ENCODE data around the gene HIRA. TPM values are rescaled to one million over a fixed set of nuclear protein-coding genes. Genes with fewer than 3 reads are reported as not detected.

The HIRA gene
- total RNA-seq, 4 donors from 2014 or later, result 63.8 to 139 (median 107) TPM

DNA sequence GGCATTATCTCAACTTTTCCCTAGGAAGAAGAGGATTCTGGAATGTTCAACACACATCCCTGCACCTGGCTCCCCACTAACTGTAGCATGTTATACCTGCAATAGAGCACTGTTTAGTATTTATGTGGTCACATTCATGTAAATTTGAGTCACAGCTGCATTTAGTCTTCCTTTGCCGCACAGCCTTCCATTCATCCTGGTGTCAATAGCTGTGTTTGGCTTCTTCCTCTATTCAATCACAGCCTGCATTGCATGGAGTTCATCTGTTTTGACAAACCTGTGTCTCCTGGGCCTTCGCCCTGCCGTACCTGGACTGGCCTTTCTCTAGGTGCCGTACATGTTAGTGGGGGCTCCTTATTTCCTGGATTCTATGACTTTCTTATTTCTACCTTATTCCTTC, 20.0 kb upstream of the HIRA start:
- Histone ChIP-seq H3K36me3 (peaks cover 31 to 44% of the 10 kb centered on the region in 2 donors), H3K27ac (no peak overlapping the region), H3K9me3 (no peaks in the 10 kb centered on the region), H3K4me1 (peaks cover 11% of the 10 kb centered on the region in 2 donors), H3K27me3 (no peaks in the 10 kb centered on the region), H3K4me3 (replicated peaks in 1 of 3) (no peak overlapping the region)
- intact Hi-C loops (cut with DNase I), result no loop called here
- no peak for DNase-seq
- TF ChIP-seq, protein P1, sequence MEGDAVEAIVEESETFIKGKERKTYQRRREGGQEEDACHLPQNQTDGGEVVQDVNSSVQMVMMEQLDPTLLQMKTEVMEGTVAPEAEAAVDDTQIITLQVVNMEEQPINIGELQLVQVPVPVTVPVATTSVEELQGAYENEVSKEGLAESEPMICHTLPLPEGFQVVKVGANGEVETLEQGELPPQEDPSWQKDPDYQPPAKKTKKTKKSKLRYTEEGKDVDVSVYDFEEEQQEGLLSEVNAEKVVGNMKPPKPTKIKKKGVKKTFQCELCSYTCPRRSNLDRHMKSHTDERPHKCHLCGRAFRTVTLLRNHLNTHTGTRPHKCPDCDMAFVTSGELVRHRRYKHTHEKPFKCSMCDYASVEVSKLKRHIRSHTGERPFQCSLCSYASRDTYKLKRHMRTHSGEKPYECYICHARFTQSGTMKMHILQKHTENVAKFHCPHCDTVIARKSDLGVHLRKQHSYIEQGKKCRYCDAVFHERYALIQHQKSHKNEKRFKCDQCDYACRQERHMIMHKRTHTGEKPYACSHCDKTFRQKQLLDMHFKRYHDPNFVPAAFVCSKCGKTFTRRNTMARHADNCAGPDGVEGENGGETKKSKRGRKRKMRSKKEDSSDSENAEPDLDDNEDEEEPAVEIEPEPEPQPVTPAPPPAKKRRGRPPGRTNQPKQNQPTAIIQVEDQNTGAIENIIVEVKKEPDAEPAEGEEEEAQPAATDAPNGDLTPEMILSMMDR (IDR thresholded peaks at IDR 0.05), result no peak
- no peak for TF ChIP-seq POLR2A (IDR thresholded peaks at IDR 0.05)
- WGBS, 2 donors, result 98 to 99% methylated on average over 4 of the region's 4 CpGs

DNA sequence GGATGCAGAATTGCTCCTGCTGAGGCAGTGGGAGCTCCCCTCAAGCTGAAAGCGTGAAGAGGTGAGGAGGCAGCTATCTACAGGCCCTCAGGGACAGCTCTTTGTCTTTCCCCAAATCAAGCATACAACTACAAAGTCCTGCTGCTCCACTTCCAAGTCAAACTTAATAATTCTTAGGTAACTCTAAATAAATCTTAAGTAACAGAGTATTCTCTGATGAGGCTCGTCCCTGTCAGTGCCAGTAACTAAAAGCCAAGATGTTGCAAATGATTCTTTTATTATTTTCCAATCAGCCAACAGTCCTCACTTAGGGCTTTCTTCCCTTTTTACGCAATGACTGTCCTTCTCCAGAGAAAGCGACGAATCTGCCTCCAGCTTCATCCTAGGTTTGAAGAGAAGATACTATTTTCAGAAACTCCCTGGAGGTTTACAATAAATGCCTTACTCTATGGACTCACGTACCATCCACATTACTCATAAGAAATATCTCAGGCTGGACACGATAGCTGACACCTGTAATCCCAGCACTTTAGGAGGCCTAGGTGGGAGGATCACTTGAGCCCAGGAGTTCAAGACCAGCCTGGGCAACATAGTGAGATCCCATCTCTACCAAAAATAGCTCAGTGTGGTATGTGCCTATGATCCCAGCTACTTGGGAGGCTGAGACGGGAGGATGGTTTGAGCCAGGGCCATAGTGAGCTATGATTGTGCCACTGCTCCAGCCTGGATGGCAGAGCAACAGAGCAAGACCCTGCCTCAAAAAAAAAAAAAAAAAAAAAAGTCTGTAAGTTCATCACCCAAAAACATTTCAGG, 19.0 kb upstream of the HIRA start:
- intact Hi-C loops (cut with DNase I), result no loop called here
- WGBS, 2 donors, result 86 to 88% methylated on average over 8 of the region's 8 CpGs

DNA sequence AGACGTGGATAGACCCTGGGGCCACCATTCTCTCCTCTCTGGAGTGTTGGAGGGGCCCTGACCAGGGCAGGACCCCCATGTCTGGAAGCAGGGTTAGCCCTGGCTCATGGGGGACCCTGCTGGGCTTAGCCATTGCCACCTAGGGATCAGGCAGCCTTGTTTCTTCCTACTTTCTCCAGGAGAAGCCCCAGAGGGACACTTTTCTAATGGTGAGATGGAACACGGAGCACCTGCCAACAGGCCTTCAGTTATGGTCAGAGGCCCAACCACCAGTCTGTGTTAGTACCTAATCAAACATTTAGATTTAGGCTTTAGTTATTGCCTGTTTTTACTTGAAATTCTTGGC, 17.9 kb upstream of the HIRA start:
- Histone ChIP-seq H3K27me3 (no peaks in the 10 kb centered on the region), H3K4me1 (peaks cover 22 to 29% of the 10 kb centered on the region in 2 donors), H3K4me3 (replicated peaks in 1 of 3) (no peak overlapping the region), H3K9me3 (no peaks in the 10 kb centered on the region), H3K27ac (no peak overlapping the region), H3K36me3 (peaks cover 10 to 22% of the 10 kb centered on the region in 2 donors)
- intact Hi-C loops (cut with DNase I), result loop anchor here (10.0 kb wide), 1 partner anchor 55 kb away; no protein-coding TSS in a partner anchor
- 77 to 84% methylated on average over 2 of the region's 2 CpGs for WGBS, 2 donors
- TF ChIP-seq, protein P1 (IDR thresholded peaks at IDR 0.05), result no peak
- TF ChIP-seq POLR2A (IDR thresholded peaks at IDR 0.05), result no peak
- no peak for DNase-seq

More for the DNA sequence above, 19.0 kb upstream of the HIRA start:
- Histone ChIP-seq H3K4me3 (replicated peaks in 1 of 3) (no peak overlapping the region), H3K27ac (no peak overlapping the region), H3K36me3 (peaks cover 21 to 34% of the 10 kb centered on the region in 2 donors), H3K27me3 (no peaks in the 10 kb centered on the region), H3K9me3 (no peaks in the 10 kb centered on the region), H3K4me1 (peaks cover 19 to 21% of the 10 kb centered on the region in 2 donors)
- TF ChIP-seq POLR2A (IDR thresholded peaks at IDR 0.05), result no peak
- TF ChIP-seq, protein P1 (IDR thresholded peaks at IDR 0.05), result no peak
- no peak for DNase-seq

DNA sequence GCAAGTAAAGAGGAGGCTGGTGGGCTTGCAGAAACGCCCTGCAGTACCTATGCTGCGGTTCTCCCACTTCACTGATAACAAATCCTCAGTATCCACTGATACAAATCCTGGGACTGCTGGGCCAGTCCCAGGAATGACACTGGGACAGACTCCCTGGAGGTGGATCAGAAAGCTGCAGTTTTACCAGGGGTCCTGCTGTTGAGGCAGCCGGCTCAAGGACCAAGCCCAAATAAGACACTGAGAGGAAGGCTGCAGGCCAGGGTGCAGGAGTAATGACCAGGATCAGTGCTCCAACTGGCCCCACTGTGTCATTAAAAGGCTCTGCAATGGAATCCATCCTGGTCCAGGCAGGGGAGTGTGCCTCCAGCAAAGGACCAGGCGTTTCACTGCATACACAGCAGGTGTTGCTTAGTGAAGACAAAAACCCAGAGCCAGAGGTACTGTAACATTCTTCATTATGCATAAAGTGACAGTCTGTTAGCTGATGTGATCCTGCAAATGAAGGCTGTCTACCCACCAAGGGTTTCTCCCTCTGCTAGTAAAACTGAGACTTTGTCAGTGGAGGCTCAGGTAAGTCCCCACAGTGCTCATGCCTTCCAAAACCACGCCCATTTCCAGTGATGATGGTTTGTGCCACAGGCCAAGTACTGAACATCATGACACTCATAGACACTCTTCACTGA, 17.3 kb upstream of the HIRA start:
- no peak overlapping the region for H3K4me3 ChIP-seq (replicated peaks in 1 of 3)
- intact Hi-C loops (cut with DNase I), result loop anchor here (10.0 kb wide), 1 partner anchor 54 kb away; no protein-coding TSS in a partner anchor
- no peak for DNase-seq

More for the DNA sequence above, 17.3 kb upstream of the HIRA start:
- Histone ChIP-seq H3K27me3 (no peaks in the 10 kb centered on the region), H3K9me3 (no peaks in the 10 kb centered on the region), H3K36me3 (peaks cover 7 to 20% of the 10 kb centered on the region in 2 donors), H3K27ac (no peak overlapping the region), H3K4me1 (peaks cover 22 to 29% of the 10 kb centered on the region in 2 donors)
- TF ChIP-seq, protein P1 (IDR thresholded peaks at IDR 0.05), result no peak
- 60 to 77% methylated on average over 4 of the region's 5 CpGs for WGBS, 2 donors

Data from thyroid gland (tissue), 4 donors.